Stimulated activated memory B cell treated with anti-CD40 and anti-IgM and Interleukin-4, amounts not matched to agents 10 μg/mL and 1 μg/mL and 100 μg/mL, for 72 hours (primary cell): Measurements from ENCODE around the gene TBC1D8.

Experiments
- ATAC-seq: fragments of 150-1000 bp; cut with Tn5 transposase; 2 replicates; pipeline ENCODE4 v1.10.0; 2021
- H3K27ac Mint-ChIP-seq: one replicate; pipeline ENCODE4 v1.8.0; 2022; ENCODE audit warnings: mild to moderate bottlenecking, mixed read lengths
- H3K27me3 Mint-ChIP-seq: one replicate; pipeline ENCODE4 v1.8.0; 2022; ENCODE audit warnings: mixed read lengths
- H3K36me3 Mint-ChIP-seq: one replicate; pipeline ENCODE4 v1.8.0; 2022; ENCODE audit warnings: mixed read lengths
- H3K4me1 Mint-ChIP-seq: one replicate; pipeline ENCODE4 v1.8.0; 2022; ENCODE audit warnings: mixed read lengths
- H3K4me3 Mint-ChIP-seq: one replicate; pipeline ENCODE4 v1.8.0; 2022; ENCODE audit warnings: mild to moderate bottlenecking, moderate library complexity, mixed read lengths
- H3K9me3 Mint-ChIP-seq: one replicate; pipeline ENCODE4 v1.8.0; 2022; ENCODE audit warnings: mixed read lengths

TBC1D8 gene

DNA sequence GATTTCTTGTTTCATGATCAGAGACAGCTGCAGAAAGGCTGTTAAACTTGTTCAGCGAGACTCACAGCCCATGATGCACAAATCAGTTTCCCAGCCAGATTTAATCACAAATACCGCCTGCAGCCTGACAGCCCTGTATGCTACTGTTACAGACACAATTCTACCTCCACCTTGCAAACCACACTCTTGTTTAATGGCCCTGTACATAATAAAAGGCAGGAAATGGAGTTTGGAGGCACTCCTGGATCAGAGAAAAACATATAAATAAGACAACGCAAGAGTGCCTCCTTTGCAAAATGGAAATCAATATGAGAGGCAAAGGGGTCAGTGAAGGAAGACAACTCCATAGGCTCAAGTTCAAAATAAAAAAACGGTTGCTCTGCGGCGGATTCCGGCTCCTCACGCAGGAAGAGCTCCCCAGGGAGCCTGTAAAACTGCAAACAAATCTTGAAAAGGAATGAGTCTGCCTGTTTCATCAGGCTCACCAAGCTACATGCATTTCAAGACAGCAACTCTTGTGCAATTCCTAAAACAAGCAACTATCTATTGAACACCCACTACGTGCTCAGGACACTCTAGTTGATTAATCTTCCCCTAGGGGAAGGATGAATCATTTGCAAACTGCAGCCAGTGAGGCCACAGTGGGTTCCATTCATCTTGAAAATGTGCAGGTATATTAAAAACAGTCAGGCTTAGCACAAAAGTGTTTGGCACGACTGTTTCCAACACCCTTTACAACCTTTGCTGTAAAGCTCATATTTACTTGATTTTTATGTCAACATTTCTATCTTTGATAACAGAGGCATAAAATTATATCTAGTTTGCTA, 37.5 kb downstream of the TBC1D8 start:
- Mint-ChIP-seq H3K27ac (peak overlapping the region; percentile 23), H3K36me3 (no peaks in the 10 kb centered on the region), H3K4me3 (no peak overlapping the region), H3K4me1 (peaks cover 25% of the 10 kb centered on the region), H3K9me3 (no peaks in the 10 kb centered on the region), H3K27me3 (no peaks in the 10 kb centered on the region)
- ATAC-seq: no peak

DNA sequence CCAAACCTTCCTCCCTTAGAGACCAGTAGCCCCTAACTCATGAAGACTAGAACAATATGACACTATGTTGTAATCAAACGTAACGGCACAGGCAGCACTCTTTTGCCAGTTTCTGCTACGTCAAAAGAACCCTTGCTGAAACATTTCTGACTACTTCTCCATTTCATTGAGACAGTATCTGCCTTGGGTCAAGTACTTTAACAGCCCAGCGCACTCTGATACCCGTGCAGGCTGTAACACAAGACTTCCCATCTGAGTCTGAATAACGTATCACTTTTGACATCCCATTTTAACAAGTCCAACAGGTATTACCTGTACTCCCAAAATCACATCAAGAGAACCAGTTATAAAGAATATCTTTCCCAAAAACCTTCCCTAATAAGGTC, 38.4 kb downstream of the TBC1D8 start:
- Mint-ChIP-seq H3K4me3 (no peak overlapping the region), H3K9me3 (no peaks in the 10 kb centered on the region), H3K4me1 (peaks cover 25% of the 10 kb centered on the region), H3K27ac (peak overlapping the region; percentile 23), H3K27me3 (no peaks in the 10 kb centered on the region), H3K36me3 (no peaks in the 10 kb centered on the region)
- ATAC-seq: peak; percentile 77

DNA sequence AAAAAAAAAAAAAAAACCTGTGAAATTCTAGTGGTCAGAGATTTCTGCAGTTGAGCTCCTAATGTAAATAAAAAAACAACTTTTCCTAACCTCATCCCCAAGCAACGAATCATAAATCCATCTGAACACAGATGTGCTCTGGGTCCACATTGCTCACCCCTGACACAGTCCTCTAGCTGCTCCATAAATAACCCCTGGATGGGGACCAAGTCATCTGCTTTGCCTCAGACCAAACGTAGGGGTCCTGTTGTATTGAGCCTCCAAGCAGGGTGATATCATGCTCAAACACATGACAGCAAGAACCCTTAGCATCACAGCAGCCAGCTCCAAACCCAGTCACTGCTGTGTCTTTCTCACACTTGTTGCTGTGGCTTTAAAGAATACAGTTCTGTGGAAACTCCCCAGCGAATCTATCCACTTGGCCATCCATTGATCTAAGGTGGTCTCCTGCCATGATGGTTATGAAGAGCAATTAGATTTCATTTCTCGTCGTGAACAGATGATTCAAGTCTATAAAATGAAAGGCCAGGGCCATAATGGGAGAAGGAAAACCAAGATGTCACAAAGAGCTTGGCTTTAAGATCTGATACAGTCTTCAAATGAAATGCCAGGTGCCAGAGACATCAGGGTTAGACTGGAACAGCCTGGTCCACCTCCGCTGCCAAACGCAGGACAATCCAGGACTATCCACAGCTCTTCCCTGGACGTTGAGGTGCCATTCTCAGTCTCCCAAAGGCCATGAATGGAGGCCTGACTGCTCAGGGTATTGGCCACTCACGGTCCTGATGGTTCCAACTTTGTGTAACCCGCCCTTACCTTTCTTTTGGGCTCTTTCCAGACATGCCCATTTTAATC, 39.0 kb downstream of the TBC1D8 start:
- Mint-ChIP-seq H3K4me3 (no peak overlapping the region), H3K4me1 (peaks cover 25% of the 10 kb centered on the region), H3K27me3 (no peaks in the 10 kb centered on the region), H3K9me3 (no peaks in the 10 kb centered on the region), H3K27ac (peak overlapping the region; percentile 23), H3K36me3 (no peaks in the 10 kb centered on the region)
- no peak for ATAC-seq

DNA sequence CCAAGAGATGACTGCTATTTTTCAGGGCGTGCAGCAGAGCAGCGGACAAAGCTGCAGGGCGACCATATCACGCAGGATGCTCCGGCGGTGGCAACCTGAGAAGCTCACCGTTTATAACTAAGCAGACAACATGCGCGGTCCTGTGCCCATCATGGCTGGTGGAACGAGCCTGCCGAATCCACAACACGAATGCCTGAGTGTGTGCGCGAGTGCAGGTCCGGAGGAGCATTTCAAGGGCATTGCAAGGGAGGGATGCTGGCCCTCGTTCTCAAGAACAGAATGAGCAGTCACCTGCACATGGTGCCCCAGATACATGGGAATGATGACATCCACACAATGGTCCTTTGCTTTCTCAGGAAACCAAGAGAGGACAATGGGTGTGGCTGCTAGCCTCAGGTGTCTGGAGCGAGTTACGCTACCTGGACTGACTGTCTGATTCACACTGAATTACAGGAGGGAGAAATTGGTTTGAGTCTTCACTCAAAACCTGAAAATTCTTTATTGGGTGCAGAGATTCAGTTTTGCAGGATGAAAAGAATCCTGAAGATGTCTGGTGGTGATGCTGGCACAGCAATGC, 39.8 kb downstream of the TBC1D8 start:
- H3K27me3 Mint-ChIP-seq: no peaks in the 10 kb centered on the region
- no peak overlapping the region for H3K27ac Mint-ChIP-seq
- peaks cover 26% of the 10 kb centered on the region for H3K4me1 Mint-ChIP-seq
- no peaks in the 10 kb centered on the region for H3K9me3 Mint-ChIP-seq
- no peak overlapping the region for H3K4me3 Mint-ChIP-seq
- no peak for ATAC-seq
- H3K36me3 Mint-ChIP-seq: no peaks in the 10 kb centered on the region

DNA sequence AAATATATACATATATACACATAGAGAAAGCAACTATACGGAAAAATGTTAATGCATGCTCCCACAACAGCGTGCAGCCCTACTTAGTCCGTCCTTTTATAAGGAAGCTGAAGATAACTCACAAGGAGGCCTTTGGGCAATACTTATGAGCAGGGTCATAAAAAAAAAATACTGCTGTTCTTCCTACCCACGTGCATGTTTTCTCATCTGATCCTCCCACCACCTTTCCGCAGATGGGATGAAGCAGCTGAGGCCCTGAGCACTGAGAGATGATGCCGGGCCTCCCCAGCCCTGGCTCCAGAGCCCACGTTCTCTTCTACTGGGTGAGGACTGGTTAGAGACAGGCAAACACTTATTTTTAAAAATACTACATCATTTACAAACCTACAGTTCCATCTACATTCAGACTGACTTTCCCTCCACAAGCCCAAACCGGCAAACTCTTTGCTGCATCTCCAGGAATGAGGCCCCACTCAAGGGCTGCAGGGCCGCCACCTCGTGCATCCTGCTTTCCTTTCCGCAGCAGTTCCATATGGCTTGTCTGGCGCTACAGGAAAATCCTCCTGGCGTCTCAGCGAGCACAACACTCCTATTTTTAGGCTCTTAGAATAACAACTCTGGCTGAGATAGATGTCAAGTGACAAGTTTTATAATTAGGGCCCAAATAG, 41.6 kb downstream of the TBC1D8 start:
- no peak overlapping the region for H3K4me3 Mint-ChIP-seq
- H3K36me3 Mint-ChIP-seq: no peaks in the 10 kb centered on the region
- no peak for ATAC-seq
- H3K27ac Mint-ChIP-seq: no peak overlapping the region
- H3K4me1 Mint-ChIP-seq: peaks cover 26% of the 10 kb centered on the region
- H3K9me3 Mint-ChIP-seq: no peaks in the 10 kb centered on the region
- H3K27me3 Mint-ChIP-seq: no peaks in the 10 kb centered on the region

DNA sequence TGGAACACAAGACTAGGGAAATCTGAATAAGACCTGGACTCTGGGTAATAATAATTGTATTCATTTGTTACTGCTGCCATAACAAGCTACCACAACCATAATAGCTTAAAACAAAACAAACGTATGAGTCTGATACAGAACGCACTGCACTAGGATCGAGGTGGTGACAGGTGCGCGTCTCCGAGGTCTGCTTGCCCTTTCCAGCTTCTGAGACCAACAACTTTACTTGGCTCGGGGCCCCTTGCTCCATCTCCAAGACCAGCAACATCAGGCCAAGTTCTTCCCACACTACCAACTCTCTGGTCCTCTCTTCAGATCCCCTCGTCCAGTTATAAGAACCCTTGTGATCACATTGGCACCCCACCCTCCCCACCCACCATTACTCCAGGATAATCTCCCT, 42.8 kb downstream of the TBC1D8 start:
- no peaks in the 10 kb centered on the region for H3K36me3 Mint-ChIP-seq
- H3K4me3 Mint-ChIP-seq: no peak overlapping the region
- no peak for ATAC-seq
- no peaks in the 10 kb centered on the region for H3K27me3 Mint-ChIP-seq
- peaks cover 3% of the 10 kb centered on the region for H3K9me3 Mint-ChIP-seq
- no peak overlapping the region for H3K27ac Mint-ChIP-seq
- peaks cover 18% of the 10 kb centered on the region for H3K4me1 Mint-ChIP-seq

DNA sequence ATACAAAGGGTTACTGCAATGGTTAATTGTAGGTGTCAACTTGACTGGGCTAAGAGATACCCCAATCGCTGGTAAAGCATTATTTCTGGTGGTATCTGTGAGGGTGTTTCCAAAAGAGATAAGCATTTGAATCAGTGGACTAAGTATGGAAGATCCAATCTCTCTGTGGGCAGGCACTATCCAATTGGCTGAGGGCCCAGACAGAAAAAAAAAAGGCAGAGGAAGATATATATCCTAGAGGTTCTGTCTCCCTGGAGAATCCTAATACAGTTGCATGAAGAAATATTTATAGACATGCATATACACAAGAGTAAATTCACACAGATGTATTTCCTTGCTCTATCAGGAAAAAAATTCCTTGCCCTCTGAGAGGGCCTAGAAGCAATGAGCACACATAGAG, 43.9 kb downstream of the TBC1D8 start:
- Mint-ChIP-seq H3K4me1 (peaks cover 8% of the 10 kb centered on the region), H3K27ac (no peak overlapping the region), H3K9me3 (peaks cover 7% of the 10 kb centered on the region), H3K36me3 (peaks cover 5% of the 10 kb centered on the region), H3K4me3 (no peak overlapping the region), H3K27me3 (no peaks in the 10 kb centered on the region)
- no peak for ATAC-seq

DNA sequence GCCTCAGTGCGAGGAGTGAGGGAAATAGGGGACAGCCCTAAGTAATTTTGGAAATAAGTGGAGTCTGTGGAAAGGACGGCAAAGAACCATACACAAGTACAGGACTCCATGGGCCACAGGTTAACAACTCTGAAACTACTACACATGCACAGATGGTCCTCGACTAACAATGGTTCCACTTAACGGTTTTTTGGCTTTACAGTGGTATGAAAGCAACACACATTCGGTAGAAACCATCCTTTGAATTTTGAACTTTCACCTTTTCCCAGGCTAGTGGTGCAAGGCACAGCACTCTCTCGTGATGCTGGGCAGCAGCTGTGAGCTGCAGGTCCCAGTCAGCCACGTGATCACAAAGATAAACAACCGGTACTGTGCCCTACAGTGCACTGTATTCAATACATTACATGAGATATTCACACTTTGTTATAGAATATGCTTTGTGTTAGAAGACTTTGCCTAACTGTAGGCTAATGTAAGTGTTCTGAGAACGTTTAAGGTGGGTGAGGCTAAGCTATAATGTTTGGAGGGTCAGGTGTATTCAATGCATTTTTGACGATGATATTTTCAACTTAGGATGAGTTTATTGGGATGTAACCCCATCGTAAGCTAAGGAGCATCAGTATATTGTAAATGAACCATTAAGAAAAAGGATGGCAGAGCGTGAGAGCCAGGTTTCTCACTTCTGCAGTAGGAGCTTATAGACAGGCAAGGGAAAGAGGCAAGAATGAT, 44.6 kb downstream of the TBC1D8 start:
- peaks cover 9% of the 10 kb centered on the region for H3K36me3 Mint-ChIP-seq
- H3K4me1 Mint-ChIP-seq: peaks cover 8% of the 10 kb centered on the region
- no peaks in the 10 kb centered on the region for H3K27me3 Mint-ChIP-seq
- H3K4me3 Mint-ChIP-seq: no peak overlapping the region
- peaks cover 9% of the 10 kb centered on the region for H3K9me3 Mint-ChIP-seq
- H3K27ac Mint-ChIP-seq: no peak overlapping the region
- no peak for ATAC-seq

DNA sequence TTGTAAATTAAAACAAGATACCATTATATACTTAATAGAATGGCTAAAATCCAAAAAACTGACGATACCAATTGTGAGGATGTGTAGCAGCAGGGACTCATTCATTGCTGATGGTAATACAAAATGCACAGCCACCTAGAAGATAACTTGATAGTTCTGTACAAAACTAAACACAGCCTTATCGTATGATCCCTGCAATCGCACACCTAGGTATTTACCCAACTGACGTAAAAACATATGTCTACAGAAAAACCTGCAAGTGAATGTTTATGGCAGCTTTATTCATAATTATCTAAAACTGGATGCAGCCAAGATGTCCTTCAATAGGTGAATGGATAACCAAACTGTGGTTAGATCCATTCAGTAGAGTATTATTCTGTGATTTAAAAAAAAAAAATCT, 45.5 kb downstream of the TBC1D8 start:
- ATAC-seq: no peak
- Mint-ChIP-seq H3K4me1 (peaks cover 8% of the 10 kb centered on the region), H3K36me3 (peaks cover 14% of the 10 kb centered on the region), H3K9me3 (peaks cover 13% of the 10 kb centered on the region), H3K27ac (no peak overlapping the region), H3K27me3 (no peaks in the 10 kb centered on the region), H3K4me3 (no peak overlapping the region)

DNA sequence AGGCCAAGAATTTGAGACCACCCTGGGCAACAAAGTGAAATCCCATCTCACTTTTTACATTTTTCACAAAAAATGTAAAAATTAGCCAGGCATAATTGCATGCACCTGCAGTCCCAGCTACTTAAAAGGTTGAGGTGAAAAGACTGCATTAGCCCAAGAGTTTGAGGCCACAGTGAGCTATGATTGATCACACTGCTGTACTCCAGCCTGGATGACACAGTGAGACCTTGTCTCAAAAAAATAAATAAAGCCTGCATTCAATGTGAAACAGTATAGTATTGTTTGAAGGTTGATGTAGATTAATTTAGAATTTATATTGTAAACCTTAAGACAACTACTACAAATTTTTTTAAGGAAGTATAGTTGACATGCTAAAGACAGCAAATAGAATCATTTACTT, 53.5 kb downstream of the TBC1D8 start:
- Mint-ChIP-seq H3K27ac (no peak overlapping the region), H3K4me3 (no peak overlapping the region), H3K4me1 (peaks cover 25% of the 10 kb centered on the region), H3K27me3 (peaks cover 21% of the 10 kb centered on the region), H3K9me3 (peaks cover 25% of the 10 kb centered on the region), H3K36me3 (peaks cover 41% of the 10 kb centered on the region)
- ATAC-seq: no peak

DNA sequence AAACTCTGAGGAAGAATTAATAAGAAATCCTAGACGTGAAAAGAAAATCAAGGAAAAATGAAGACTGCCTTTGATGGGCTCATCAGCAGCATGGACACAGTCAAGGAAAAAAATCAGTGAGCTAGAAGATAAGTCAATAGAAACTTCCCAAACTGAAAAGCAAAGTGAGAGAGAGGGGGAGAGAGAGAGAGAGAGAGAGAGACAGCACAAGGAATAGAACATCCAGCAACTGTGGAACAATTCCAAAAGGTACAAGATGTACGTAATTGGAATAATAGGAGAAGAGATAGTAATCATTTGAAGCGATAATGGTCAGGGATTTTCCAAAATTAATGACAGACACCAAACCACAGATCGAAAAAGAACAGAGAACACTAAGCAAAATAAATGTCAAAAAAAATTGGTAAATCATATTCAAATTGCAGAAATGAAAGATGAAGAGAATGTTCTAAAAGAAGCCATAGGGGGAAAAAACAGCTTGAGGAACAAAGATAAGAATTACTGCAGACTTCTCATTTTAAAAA, 54.5 kb downstream of the TBC1D8 start:
- no peak for ATAC-seq
- H3K4me3 Mint-ChIP-seq: peak overlapping the region; percentile 15
- peaks cover 34% of the 10 kb centered on the region for H3K36me3 Mint-ChIP-seq
- peaks cover 19% of the 10 kb centered on the region for H3K9me3 Mint-ChIP-seq
- H3K27ac Mint-ChIP-seq: peak overlapping the region; percentile 21
- peaks cover 34% of the 10 kb centered on the region for H3K4me1 Mint-ChIP-seq
- H3K27me3 Mint-ChIP-seq: peaks cover 21% of the 10 kb centered on the region

DNA sequence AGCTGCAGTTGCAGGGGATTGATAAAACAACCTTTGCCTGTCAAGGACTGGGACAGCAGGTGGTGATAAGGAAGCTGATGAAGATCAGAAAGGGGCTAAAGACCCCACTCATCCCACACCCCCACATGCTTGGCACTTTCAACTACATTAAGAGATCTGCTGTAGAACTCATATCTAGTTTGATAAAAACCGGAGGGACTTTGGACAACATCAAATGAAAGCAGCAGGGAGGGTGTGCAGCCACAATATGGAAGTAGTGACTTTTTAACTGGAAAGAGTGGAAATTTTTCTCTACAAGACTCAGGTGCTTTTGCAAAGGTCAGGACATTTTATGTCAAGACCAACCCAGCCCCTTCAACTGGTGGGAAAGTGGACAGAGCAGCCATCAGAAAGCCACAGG, 56.8 kb downstream of the TBC1D8 start:
- Mint-ChIP-seq H3K9me3 (peaks cover 12% of the 10 kb centered on the region), H3K4me1 (peaks cover 56% of the 10 kb centered on the region), H3K36me3 (peaks cover 21% of the 10 kb centered on the region), H3K27ac (peak overlapping the region; percentile 40), H3K4me3 (no peak overlapping the region), H3K27me3 (peaks cover 20% of the 10 kb centered on the region)
- ATAC-seq: no peak

DNA sequence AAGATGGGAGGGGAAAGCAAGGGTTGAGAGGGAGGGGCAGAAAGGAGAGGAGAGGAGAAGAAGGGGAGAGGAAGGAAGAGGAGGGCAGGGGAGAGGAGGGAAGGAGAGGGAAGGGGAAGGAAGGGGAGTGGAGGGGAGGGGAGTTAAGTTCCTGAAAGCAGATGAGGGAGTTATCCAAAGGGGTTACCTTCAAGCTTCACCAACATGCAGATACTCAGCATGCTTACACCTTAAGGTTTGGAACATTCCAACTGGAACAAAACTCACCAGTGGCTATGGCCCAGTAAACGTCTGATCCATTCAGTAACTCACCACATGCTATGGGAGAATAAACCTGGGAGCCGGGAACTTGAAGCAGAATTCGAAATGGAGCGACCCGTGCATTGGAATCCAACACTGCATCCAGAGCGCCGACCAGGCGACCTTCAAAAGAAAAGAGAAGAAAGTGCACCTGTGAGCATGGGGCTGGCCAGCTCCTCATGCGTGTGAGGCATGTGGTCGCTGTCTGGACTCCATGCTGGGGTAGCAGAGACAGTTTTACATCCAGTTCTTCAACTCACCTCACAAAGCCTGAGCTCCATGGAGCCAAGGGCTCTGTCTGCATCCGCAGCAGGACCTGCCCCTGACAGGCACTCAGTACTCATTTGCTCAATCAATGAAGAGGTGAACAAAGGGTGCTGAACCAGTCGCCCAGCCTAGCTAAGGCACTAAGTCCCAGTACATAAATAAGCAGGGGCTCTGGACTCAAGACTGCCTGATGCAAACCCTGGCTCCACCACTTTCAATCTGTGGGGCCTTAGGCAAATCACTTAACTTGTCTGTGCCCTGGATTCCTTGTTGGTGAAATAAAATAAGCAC, 61.0 kb downstream of the TBC1D8 start:
- Mint-ChIP-seq H3K36me3 (peaks cover 8% of the 10 kb centered on the region), H3K4me3 (peak overlapping the region; percentile 78), H3K27me3 (no peaks in the 10 kb centered on the region), H3K4me1 (peaks cover 82% of the 10 kb centered on the region), H3K27ac (peak overlapping the region; percentile 99), H3K9me3 (no peaks in the 10 kb centered on the region)
- ATAC-seq: peak; percentile 66

DNA sequence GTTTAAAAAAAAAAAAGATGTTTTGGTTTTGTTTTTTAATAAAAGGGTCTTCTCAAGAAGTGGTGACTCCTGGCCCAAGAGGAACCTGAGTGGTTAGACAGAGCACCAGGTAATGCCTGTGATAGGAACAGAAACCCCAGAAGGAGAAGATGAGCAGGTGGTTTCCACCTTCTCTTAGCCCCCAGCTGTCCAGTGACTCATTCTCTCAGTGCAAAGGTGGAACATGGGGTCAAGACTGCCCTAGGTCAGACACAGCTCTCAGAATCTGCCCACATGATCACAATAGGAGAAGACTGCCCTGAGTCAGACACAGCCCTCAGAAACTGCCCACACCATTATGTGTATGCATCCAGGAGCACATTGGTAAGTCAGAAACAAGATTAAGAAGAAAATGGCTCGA, 61.8 kb downstream of the TBC1D8 start:
- Mint-ChIP-seq H3K27ac (peak overlapping the region; percentile 99), H3K27me3 (no peaks in the 10 kb centered on the region), H3K9me3 (no peaks in the 10 kb centered on the region), H3K4me1 (peaks cover 78% of the 10 kb centered on the region), H3K36me3 (peaks cover 9% of the 10 kb centered on the region), H3K4me3 (peak overlapping the region; percentile 78)
- ATAC-seq: peak; percentile 96
